HEK293 (cell line): Measurements from ENCODE around the gene FRMD4A.

Source experiments
- CTCF ChIA-PET: fragments of 350-600 bp; formaldehyde crosslinking; extraction: SDS; loops from one replicate; lab custom pipeline; 2021; ENCODE audit warnings: antibody characterized with exemption; lab: Yijun Ruan, JAX
- POLR2A ChIA-PET: fragments of 300-600 bp; formaldehyde crosslinking; extraction: SDS; loops from one replicate; lab custom pipeline; 2020; ENCODE audit warnings: antibody characterized with exemption, inconsistent platforms; lab: Yijun Ruan, JAX
- H3K27ac ChIP-seq: fragments of 200-500 bp; sonication (Bioruptor generic); 2 replicates; pipeline ENCODE4 v1.5.1; 2014; ENCODE audit warnings: low read depth, low read length, control low read depth, inconsistent platforms; ENCODE audit errors: extremely low read depth
- H3K36me3 ChIP-seq, 2 experiments: fragments of 200-500 bp in 1 of 2; sonication (Bioruptor generic) in 1 of 2; 1 replicate in 1 of 2; 2 replicates in 1 of 2; pipeline ENCODE4 v1.5.1; 2014 to 2017; ENCODE audit warnings: inconsistent platforms in 2 of 2, low read length in 2 of 2; ENCODE audit not compliant: control insufficient read depth in 2 of 2, insufficient read depth in 1 of 2
- H3K4me1 ChIP-seq: fragments of 200-500 bp; sonication (Bioruptor generic); 2 replicates; pipeline ENCODE4 v1.5.1; 2014; ENCODE audit warnings: mild to moderate bottlenecking, low read length, inconsistent platforms; ENCODE audit not compliant: control insufficient read depth, insufficient read depth
- H3K4me3 ChIP-seq: 2 replicates; pipeline ENCODE4 v1.5.1; 2011; ENCODE audit warnings: low read depth, mild to moderate bottlenecking, control low read depth, low read length, moderate library complexity
- H3K9me3 ChIP-seq: fragments of 200-500 bp; sonication (Bioruptor generic); 2 replicates; pipeline ENCODE4 v1.5.1; 2014; ENCODE audit warnings: low read depth, low read length, inconsistent platforms; ENCODE audit not compliant: control insufficient read depth, insufficient read depth
- GLI2 ChIP-seq: fragments of 450-650 bp; formaldehyde crosslinking; IDR thresholded peaks from 2 replicates; pipeline ENCODE4; 2017; ENCODE audit warnings: missing biosample characterization, missing genetic modification characterization, low read depth, borderline replicate concordance
- HOXD13 ChIP-seq: sonication (generic); formaldehyde crosslinking; IDR thresholded peaks from 2 replicates; pipeline ENCODE4 v1.8.0; 2022; ENCODE audit warnings: missing genetic modification reagents, borderline replicate concordance
- KLF1 ChIP-seq: fragments of 450-650 bp; formaldehyde crosslinking; IDR thresholded peaks from 2 replicates; pipeline ENCODE4 v1.5.1; 2016; ENCODE audit warnings: missing biosample characterization, missing genetic modification characterization
- OVOL3 ChIP-seq: fragments of 450-650 bp; formaldehyde crosslinking; IDR thresholded peaks from 2 replicates; pipeline ENCODE4 v1.5.1; 2016; ENCODE audit warnings: missing biosample characterization, missing genetic modification characterization
- SP7 ChIP-seq: fragments of 450-650 bp; formaldehyde crosslinking; IDR thresholded peaks from 2 replicates; pipeline ENCODE4 v1.5.1; 2016; ENCODE audit warnings: missing biosample characterization, missing genetic modification characterization
- YY2 ChIP-seq: fragments of 450-650 bp; formaldehyde crosslinking; IDR thresholded peaks from 2 replicates; pipeline ENCODE4 v1.5.1; 2016; ENCODE audit warnings: missing biosample characterization, missing genetic modification characterization
- ZBTB17 ChIP-seq: fragments of 450-650 bp; formaldehyde crosslinking; IDR thresholded peaks from 2 replicates; pipeline ENCODE4 v1.5.1; 2016; ENCODE audit warnings: missing biosample characterization, missing genetic modification characterization
- ZBTB21 ChIP-seq: fragments of 450-650 bp; formaldehyde crosslinking; IDR thresholded peaks from 2 replicates; pipeline ENCODE4 v1.5.1; 2017; ENCODE audit warnings: missing biosample characterization, missing genetic modification characterization
- ZEB2 ChIP-seq: fragments of 450-650 bp; formaldehyde crosslinking; IDR thresholded peaks from 2 replicates; pipeline ENCODE4 v1.5.1; 2016; ENCODE audit warnings: missing biosample characterization, missing genetic modification characterization
- ZNF157 ChIP-seq: fragments of 450-650 bp; formaldehyde crosslinking; IDR thresholded peaks from 2 replicates; pipeline ENCODE4 v1.5.1; 2016; ENCODE audit warnings: missing biosample characterization, missing genetic modification characterization
- ZNF23 ChIP-seq: fragments of 450-650 bp; formaldehyde crosslinking; IDR thresholded peaks from 2 replicates; pipeline ENCODE4 v1.5.1; 2016; ENCODE audit warnings: missing biosample characterization, missing genetic modification characterization, borderline replicate concordance
- ZNF274 ChIP-seq, 2 experiments: fragments of 200-500 bp in 1 of 2; fragments of 450-650 bp in 1 of 2; sonication (Bioruptor generic) in 1 of 2; formaldehyde crosslinking in 1 of 2; IDR thresholded peaks; 2 replicates each; pipeline versions ENCODE4 v1.5.1 to v1.6.1; 2014 to 2016; ENCODE audit warnings: borderline replicate concordance in 1 of 2, inconsistent platforms in 1 of 2, low read length in 1 of 2, missing biosample characterization in 1 of 2, missing genetic modification characterization in 1 of 2
- ZNF324 ChIP-seq: fragments of 450-650 bp; formaldehyde crosslinking; IDR thresholded peaks from 2 replicates; pipeline ENCODE4 v1.5.1; 2016; ENCODE audit warnings: missing biosample characterization, missing genetic modification characterization
- ZNF600 ChIP-seq: fragments of 450-650 bp; formaldehyde crosslinking; IDR thresholded peaks from 2 replicates; pipeline ENCODE4 v1.5.1; 2016; ENCODE audit warnings: missing biosample characterization, missing genetic modification characterization
- ZNF623 ChIP-seq: fragments of 450-650 bp; formaldehyde crosslinking; IDR thresholded peaks from 2 replicates; pipeline ENCODE4 v1.5.1; 2016; ENCODE audit warnings: missing biosample characterization, missing genetic modification characterization
- ZNF701 ChIP-seq: fragments of 450-650 bp; formaldehyde crosslinking; IDR thresholded peaks from 2 replicates; pipeline ENCODE4 v1.5.1; 2016; ENCODE audit warnings: missing biosample characterization, missing genetic modification characterization
- ZNF768 ChIP-seq: fragments of 450-650 bp; formaldehyde crosslinking; IDR thresholded peaks from 2 replicates; pipeline ENCODE4 v1.5.1; 2018; ENCODE audit warnings: missing biosample characterization, mild to moderate bottlenecking, missing genetic modification characterization
- ZXDB ChIP-seq: fragments of 450-650 bp; formaldehyde crosslinking; IDR thresholded peaks from 2 replicates; pipeline ENCODE4 v1.5.1; 2016; ENCODE audit warnings: missing biosample characterization, missing genetic modification characterization
- TF ChIP-seq, protein P1 (sequence below): fragments of 450-650 bp; formaldehyde crosslinking; IDR thresholded peaks from 2 replicates; pipeline ENCODE4 v1.5.1; 2016; ENCODE audit warnings: missing biosample characterization, missing genetic modification characterization
- TF ChIP-seq, protein P2 (sequence below): fragments of 450-650 bp; formaldehyde crosslinking; IDR thresholded peaks from 2 replicates; pipeline ENCODE4 v1.5.1; 2016; ENCODE audit warnings: missing biosample characterization, missing genetic modification characterization
- TF ChIP-seq, protein P3 (sequence below): fragments of 450-650 bp; formaldehyde crosslinking; conservative IDR thresholded peaks from 2 replicates; pipeline ENCODE4 v1.5.1; 2016; ENCODE audit warnings: low read depth, missing biosample characterization, missing genetic modification characterization

The FRMD4A gene

GRCh38 chr10:13681095-13681494 lies 649.6 kb downstream of the FRMD4A start:
- CTCF ChIA-PET: no interaction called here
- TF ChIP-seq, protein P1, sequence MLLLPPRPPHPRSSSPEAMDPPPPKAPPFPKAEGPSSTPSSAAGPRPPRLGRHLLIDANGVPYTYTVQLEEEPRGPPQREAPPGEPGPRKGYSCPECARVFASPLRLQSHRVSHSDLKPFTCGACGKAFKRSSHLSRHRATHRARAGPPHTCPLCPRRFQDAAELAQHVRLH (tag by site-specific recombination): no peak
- TF ChIP-seq KLF1 (tag by site-specific recombination): peak; percentile 60
- Histone ChIP-seq H3K36me3 (no peaks in the 10 kb centered on the region; a peak in 1 of 3 replicates), H3K9me3 (no peaks in the 10 kb centered on the region), H3K27ac (no peak overlapping the region), H3K4me3 (no peak overlapping the region), H3K4me1 (peaks cover 4% of the 10 kb centered on the region; the same call in 1 of the 2 replicates)
- POLR2A ChIA-PET: no interaction called here

GRCh38 chr10:13678101-13678843 lies 652.5 kb downstream of the FRMD4A start:
- TF ChIP-seq GLI2 (tag by site-specific recombination) (no peak), ZNF274 (IDR thresholded peaks at IDR 0.05; ENCODE audit: low read length) (no peak), ZNF274 (tag by site-specific recombination; IDR thresholded peaks at IDR 0.05; ENCODE audit: borderline replicate concordance) (no peak), YY2 (tag by site-specific recombination) (no peak), ZNF324 (no peak), ZNF623 (no peak), ZEB2 (no peak), SP7 (tag by site-specific recombination) (no peak), ZNF157 (tag by site-specific recombination) (no peak), ZNF600 (no peak), ZNF701 (no peak), ZBTB17 (tag by site-specific recombination) (no peak), ZXDB (tag by site-specific recombination) (no peak), ZNF768 (tag by site-specific recombination) (no peak)
- TF ChIP-seq, protein P2, sequence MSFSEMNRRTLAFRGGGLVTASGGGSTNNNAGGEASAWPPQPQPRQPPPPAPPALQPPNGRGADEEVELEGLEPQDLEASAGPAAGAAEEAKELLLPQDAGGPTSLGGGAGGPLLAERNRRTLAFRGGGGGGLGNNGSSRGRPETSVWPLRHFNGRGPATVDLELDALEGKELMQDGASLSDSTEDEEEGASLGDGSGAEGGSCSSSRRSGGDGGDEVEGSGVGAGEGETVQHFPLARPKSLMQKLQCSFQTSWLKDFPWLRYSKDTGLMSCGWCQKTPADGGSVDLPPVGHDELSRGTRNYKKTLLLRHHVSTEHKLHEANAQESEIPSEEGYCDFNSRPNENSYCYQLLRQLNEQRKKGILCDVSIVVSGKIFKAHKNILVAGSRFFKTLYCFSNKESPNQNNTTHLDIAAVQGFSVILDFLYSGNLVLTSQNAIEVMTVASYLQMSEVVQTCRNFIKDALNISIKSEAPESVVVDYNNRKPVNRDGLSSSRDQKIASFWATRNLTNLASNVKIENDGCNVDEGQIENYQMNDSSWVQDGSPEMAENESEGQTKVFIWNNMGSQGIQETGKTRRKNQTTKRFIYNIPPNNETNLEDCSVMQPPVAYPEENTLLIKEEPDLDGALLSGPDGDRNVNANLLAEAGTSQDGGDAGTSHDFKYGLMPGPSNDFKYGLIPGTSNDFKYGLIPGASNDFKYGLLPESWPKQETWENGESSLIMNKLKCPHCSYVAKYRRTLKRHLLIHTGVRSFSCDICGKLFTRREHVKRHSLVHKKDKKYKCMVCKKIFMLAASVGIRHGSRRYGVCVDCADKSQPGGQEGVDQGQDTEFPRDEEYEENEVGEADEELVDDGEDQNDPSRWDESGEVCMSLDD: no peak
- ChIA-PET POLR2A (interaction anchor here (1.1 kb wide), 1 partner anchor 29 kb away, joined by 4 read pairs; no protein-coding TSS in a partner anchor), CTCF (no interaction called here)
- H3K4me1 ChIP-seq: peaks cover 2% of the 10 kb centered on the region
- no peak overlapping the region for H3K27ac ChIP-seq
- no peak overlapping the region for H3K4me3 ChIP-seq
- no peaks in the 10 kb centered on the region; a peak in 1 of 3 replicates for H3K36me3 ChIP-seq
- no peaks in the 10 kb centered on the region for H3K9me3 ChIP-seq

DNA sequence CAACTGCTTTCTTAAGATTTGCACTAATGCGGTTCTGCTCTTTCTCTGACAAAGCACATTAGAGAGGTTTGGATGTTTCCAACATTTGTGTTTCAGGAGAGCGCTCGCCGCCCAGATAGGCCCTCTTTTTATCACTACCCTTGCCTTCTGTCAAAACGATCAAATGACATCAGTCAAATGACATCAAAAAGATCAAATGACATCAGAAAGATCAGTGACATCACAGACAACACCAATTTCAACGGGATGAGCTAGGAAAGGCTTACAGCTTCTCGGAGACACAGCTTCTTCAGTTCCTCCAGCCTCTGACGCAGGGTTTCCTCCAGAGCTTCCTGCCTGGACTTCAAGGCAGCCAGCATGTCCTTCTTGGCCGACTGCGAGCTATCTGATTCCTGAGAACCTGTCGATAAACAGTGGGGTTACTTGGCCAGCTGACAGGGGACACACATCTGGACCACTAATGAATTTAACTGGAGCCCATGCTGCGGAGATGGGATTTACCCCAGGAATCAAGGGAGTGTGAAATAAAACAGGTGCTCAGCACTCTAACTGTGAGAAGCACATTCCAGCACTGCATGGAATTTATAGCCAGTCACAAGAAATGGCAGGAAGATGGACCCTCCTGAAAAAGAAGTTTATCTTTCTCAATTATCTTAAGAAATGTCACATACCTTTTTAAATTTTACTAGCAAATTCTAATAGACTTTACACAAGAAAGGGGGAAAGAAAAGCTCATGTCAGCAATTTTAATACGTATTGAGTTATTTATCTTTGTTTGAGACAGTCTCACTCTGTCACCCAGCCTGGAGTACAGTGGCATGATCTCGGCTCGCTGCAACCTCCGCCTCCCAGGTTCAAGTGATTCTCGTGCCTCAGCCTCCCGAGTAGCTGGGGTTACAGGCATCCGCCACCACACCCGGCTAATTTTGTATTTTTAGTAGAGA lies 655.8 kb downstream of the FRMD4A start:
- H3K27ac ChIP-seq: no peak overlapping the region
- H3K9me3 ChIP-seq: no peaks in the 10 kb centered on the region
- ChIA-PET CTCF (interaction anchor here (0.6 kb wide), 1 partner anchor 77 kb away, joined by 3 read pairs; no protein-coding TSS in a partner anchor), POLR2A (no interaction called here)
- H3K4me1 ChIP-seq: peaks cover 11% of the 10 kb centered on the region
- H3K4me3 ChIP-seq: no peak overlapping the region
- H3K36me3 ChIP-seq: peaks cover 0 to 17% of the 10 kb centered on the region in 2 experiments; a peak in 1 of 3 replicates
- TF ChIP-seq, protein P3, sequence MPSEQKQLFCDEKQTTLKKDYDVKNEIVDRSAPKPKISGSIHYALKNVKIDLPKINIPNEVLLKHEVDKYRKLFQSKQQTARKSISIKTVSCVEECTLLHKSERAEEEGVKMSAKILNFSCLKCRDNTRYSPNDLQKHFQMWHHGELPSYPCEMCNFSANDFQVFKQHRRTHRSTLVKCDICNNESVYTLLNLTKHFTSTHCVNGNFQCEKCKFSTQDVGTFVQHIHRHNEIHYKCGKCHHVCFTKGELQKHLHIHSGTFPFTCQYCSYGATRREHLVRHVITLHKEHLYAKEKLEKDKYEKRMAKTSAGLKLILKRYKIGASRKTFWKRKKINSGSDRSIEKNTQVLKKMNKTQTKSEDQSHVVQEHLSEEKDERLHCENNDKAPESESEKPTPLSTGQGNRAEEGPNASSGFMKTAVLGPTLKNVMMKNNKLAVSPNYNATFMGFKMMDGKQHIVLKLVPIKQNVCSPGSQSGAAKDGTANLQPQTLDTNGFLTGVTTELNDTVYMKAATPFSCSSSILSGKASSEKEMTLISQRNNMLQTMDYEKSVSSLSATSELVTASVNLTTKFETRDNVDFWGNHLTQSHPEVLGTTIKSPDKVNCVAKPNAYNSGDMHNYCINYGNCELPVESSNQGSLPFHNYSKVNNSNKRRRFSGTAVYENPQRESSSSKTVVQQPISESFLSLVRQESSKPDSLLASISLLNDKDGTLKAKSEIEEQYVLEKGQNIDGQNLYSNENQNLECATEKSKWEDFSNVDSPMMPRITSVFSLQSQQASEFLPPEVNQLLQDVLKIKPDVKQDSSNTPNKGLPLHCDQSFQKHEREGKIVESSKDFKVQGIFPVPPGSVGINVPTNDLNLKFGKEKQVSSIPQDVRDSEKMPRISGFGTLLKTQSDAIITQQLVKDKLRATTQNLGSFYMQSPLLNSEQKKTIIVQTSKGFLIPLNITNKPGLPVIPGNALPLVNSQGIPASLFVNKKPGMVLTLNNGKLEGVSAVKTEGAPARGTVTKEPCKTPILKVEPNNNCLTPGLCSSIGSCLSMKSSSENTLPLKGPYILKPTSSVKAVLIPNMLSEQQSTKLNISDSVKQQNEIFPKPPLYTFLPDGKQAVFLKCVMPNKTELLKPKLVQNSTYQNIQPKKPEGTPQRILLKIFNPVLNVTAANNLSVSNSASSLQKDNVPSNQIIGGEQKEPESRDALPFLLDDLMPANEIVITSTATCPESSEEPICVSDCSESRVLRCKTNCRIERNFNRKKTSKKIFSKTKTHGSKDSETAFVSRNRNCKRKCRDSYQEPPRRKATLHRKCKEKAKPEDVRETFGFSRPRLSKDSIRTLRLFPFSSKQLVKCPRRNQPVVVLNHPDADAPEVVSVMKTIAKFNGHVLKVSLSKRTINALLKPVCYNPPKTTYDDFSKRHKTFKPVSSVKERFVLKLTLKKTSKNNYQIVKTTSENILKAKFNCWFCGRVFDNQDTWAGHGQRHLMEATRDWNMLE: no peak
- TF ChIP-seq HOXD13 (CRISPR knock-in tag) (no peak), OVOL3 (tag by site-specific recombination) (no peak), ZNF23 (tag by site-specific recombination) (no peak), ZBTB21 (peak; percentile 41; the same call in 1 of the 2 replicates)
